ENCODE results near the gene CTU2. TPM values are rescaled to one million over a fixed set of nuclear protein-coding genes. Genes with fewer than 3 reads are reported as not detected.

Gene CTU2
- total and polyA plus RNA-seq, 2 of the 4 experiments (the other 2 are of a cell fraction) = 12.9 to 18.4 TPM

DNA sequence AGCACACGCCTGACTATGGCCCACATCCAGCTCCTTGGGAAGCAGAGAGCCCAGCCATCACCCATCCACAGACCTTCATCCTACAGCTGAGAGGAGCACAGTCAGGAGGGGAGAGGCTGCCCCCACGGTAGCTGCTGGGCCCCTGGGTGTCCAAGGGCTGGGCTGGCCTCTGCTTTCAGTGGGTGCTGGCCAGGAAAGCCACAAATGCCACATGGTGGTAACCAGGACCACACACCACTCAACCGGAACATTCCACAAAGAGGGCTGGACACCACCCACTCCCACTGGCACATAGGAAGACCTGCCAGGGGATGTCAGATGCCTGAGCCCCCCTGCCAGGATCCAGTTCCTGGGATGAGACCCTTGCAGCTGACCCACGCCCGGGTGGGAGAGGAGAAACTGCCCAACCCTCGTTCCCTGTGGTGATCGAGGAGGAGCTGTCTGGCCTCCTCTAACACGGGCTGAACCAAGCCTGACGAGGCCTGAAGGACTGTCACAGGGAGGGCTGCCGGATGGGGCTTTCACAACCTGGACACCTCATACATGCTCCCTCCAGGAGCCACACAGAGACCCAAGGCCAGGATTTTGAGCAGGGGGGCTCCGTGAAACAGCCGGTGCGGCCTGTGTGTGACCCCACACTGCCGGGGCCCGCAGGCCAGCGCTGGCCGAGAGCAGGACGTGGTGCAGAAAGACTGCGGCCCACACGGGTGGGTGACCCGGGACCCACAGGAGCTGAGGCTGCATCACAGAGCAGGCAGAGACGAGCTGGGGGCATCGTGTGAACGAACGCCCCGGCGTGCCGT is 48.0 kb downstream of the CTU2 start:
- dilution Hi-C loops (cut with HindIII; ENCODE audit: low sequenced_read_pairs, unreplicated experiment) (no loop called here), in situ Hi-C loops (cut with MboI; ENCODE audit: low sequenced_read_pairs) (no loop called here), intact Hi-C loops (cut with micrococcal nuclease) (no loop called here)
- Histone ChIP-seq H3K56ac (ENCODE audit: extremely low read depth, insufficient read depth, low read length) (no peak overlapping the region), H3K27me3 (ENCODE audit: control insufficient read depth, insufficient read depth, low read length) (no peaks in the 10 kb centered on the region), H3K27ac (ENCODE audit: insufficient read depth, low read length) (peak overlapping the region; percentile 11; the same call in 1 of the 2 replicates), H2AK5ac (ENCODE audit: low read depth, low read length) (peak overlapping the region; percentile 70), H3K18ac (ENCODE audit: low read depth, low read length) (no peak overlapping the region), H2BK120ac (ENCODE audit: low read depth, low read length) (0 out of 2 replicates have a peak overlapping the region, but pooled peaks have one; percentile 23), H3K36me3 (ENCODE audit: control insufficient read depth, insufficient read depth, low read length) (peaks cover 4% of the 10 kb centered on the region; the same call in 1 of the 2 replicates), H4K8ac (ENCODE audit: low read depth in 2 of 2, low read length in 2 of 2) (peak overlapping the region in 1 of 2 experiments; percentile 32; a peak in 1 of 4 replicates), H2BK20ac (ENCODE audit: low read depth, low read length) (no peak overlapping the region), H4K20me1 (ENCODE audit: insufficient read depth, low read length) (peaks cover 88% of the 10 kb centered on the region), H2BK15ac (ENCODE audit: low read depth, low read length) (no peak overlapping the region), H2AFZ (replicated peaks; ENCODE audit: low read length, poor library complexity) (peak overlapping the region; percentile 14), H4K91ac (ENCODE audit: insufficient read depth, low read depth, low read length) (peak overlapping the region; percentile 26; the same call in 1 of the 2 replicates), H3K9me1 (ENCODE audit: insufficient read depth, low read length) (peaks cover 24% of the 10 kb centered on the region), H2AK9ac (replicated peaks; ENCODE audit: low read depth, low read length, poor library complexity) (peak overlapping the region; percentile 79), H3K4me1 (ENCODE audit: control insufficient read depth, insufficient read depth, low read length) (peaks cover 25% of the 10 kb centered on the region), H3K14ac (replicated peaks; ENCODE audit: low read depth, low read length) (0 out of 2 replicates have a peak overlapping the region, but pooled peaks have one; percentile 6), H3K79me1 (ENCODE audit: low read depth in 1 of 2, low read length in 2 of 2) (peaks cover 21 to 85% of the 10 kb centered on the region in 2 experiments), H3K4ac (ENCODE audit: low read depth, low read length) (no peak overlapping the region; the same call in 1 of the 2 replicates), H3K9ac (ENCODE audit: low read depth, low read length) (no peak overlapping the region), H3K9me3 (ENCODE audit: control insufficient read depth, insufficient read depth, low read length) (no peaks in the 10 kb centered on the region), H3K23ac (ENCODE audit: low read depth, low read length) (0 out of 2 replicates have a peak overlapping the region, but pooled peaks have one; percentile 5), H3K4me3 (ENCODE audit: insufficient read depth, low read depth, low read length) (no peak overlapping the region), H4K5ac (ENCODE audit: low read depth, low read length) (no peak overlapping the region), H2BK5ac (ENCODE audit: low read depth, low read length, poor library complexity, severe bottlenecking) (no peak overlapping the region), H3K4me2 (ENCODE audit: low read depth, low read length) (no peak overlapping the region)
- DNase-seq = no peak
- 93% methylated on average over 12 of the region's 28 CpGs; no CpG with 5 or more reads in 1 of the 2 experiments for WGBS, 2 experiments (ENCODE audit: extremely low coverage in 2 of 2, insufficient read length in 1 of 2)
- POLR2A ChIA-PET (ENCODE audit: unreplicated experiment) = no interaction called here
- TF ChIP-seq SMC3 (IDR thresholded peaks at IDR 0.05; ENCODE audit: low read depth, low read length) (no peak), RAD21 (IDR thresholded peaks at IDR 0.05; ENCODE audit: low read length) (no peak), MAZ (IDR thresholded peaks at IDR 0.05; ENCODE audit: borderline replicate concordance, low read depth, low read length) (no peak), CHD1 (IDR thresholded peaks at IDR 0.05; ENCODE audit: low read depth, low read length) (no peak)
- TF ChIP-seq, protein P1, sequence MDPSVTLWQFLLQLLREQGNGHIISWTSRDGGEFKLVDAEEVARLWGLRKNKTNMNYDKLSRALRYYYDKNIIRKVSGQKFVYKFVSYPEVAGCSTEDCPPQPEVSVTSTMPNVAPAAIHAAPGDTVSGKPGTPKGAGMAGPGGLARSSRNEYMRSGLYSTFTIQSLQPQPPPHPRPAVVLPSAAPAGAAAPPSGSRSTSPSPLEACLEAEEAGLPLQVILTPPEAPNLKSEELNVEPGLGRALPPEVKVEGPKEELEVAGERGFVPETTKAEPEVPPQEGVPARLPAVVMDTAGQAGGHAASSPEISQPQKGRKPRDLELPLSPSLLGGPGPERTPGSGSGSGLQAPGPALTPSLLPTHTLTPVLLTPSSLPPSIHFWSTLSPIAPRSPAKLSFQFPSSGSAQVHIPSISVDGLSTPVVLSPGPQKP (IDR thresholded peaks at IDR 0.05; ENCODE audit: borderline replicate concordance, low read depth, low read length) = no peak
- CTCF ChIA-PET = interaction anchor here (1.0 kb wide), 1 partner anchor 17 kb away, joined by 5 read pairs; no protein-coding TSS in a partner anchor
- no TSS peak for BruUV-seq (replicated peaks)
- no peak for ATAC-seq (ENCODE audit: low read depth)

Measured in IMR-90 (cell line).